ENCODE data around the gene GRIA3. TPM values are rescaled to one million over a fixed set of nuclear protein-coding genes. Genes with fewer than 3 reads are reported as not detected.

Gene GRIA3
- total and polyA plus RNA-seq, 4 donors, result 0.05 to 2.0 (median 0.37) TPM

GRCh38 chrX:123310112-123310511 is 126.0 kb downstream of the GRIA3 start:
- no peak overlapping the region for H3K4me3 ChIP-seq
- no peak overlapping the region for H3K27ac ChIP-seq (ENCODE audit: low read depth in 1 of 2, low read length in 1 of 2)
- H3K9ac ChIP-seq (ENCODE audit: insufficient read depth in 1 of 2, low read length in 2 of 2), result no peak overlapping the region
- H3K36me3 ChIP-seq (ENCODE audit: control insufficient read depth in 4 of 4, insufficient read depth in 4 of 4, low read length in 4 of 4), result no peaks in the 10 kb centered on the region
- DNase-seq (no peak), ATAC-seq (ENCODE audit: insufficient read depth, low FRiP score) (peak; percentile 59)
- no peaks in the 10 kb centered on the region for H3K4me1 ChIP-seq (ENCODE audit: control insufficient read depth in 5 of 5, insufficient read depth in 5 of 5, low read length in 5 of 5)
- no peak for TF ChIP-seq CTCF (IDR thresholded peaks at IDR 0.05; ENCODE audit: control extremely low read depth, extremely low read depth)
- H3K27me3 ChIP-seq (ENCODE audit: control insufficient read depth in 3 of 3, insufficient read depth in 3 of 3, low read length in 2 of 3), result no peaks in the 10 kb centered on the region
- peaks cover 0 to 2% (median 0%) of the 10 kb centered on the region in 4 donors for H3K9me3 ChIP-seq (ENCODE audit: control insufficient read depth in 4 of 4, insufficient read depth in 3 of 4, low read length in 3 of 4)

GRCh38 chrX:123311486-123311885 is 127.4 kb downstream of the GRIA3 start:
- no peak for DNase-seq
- Histone ChIP-seq H3K9me3 (ENCODE audit: control insufficient read depth in 4 of 4, insufficient read depth in 3 of 4, low read length in 3 of 4) (peaks cover 0 to 2% (median 0%) of the 10 kb centered on the region in 4 donors), H3K27ac (ENCODE audit: low read depth in 1 of 2, low read length in 1 of 2) (no peak overlapping the region), H3K27me3 (ENCODE audit: control insufficient read depth in 3 of 3, insufficient read depth in 3 of 3, low read length in 2 of 3) (no peaks in the 10 kb centered on the region), H3K4me1 (ENCODE audit: control insufficient read depth in 5 of 5, insufficient read depth in 5 of 5, low read length in 5 of 5) (no peaks in the 10 kb centered on the region), H3K9ac (ENCODE audit: insufficient read depth in 1 of 2, low read length in 2 of 2) (no peak overlapping the region), H3K4me3 (no peak overlapping the region), H3K36me3 (ENCODE audit: control insufficient read depth in 4 of 4, insufficient read depth in 4 of 4, low read length in 4 of 4) (no peaks in the 10 kb centered on the region)
- no peak for TF ChIP-seq CTCF (IDR thresholded peaks at IDR 0.05; ENCODE audit: control extremely low read depth, extremely low read depth)
- no peak for ATAC-seq (ENCODE audit: insufficient read depth, low FRiP score)
- WGBS, 2 donors, result 82 to 92% methylated on average over 1 of the region's 1 CpG

GRCh38 chrX:123313486-123313885 is 129.4 kb downstream of the GRIA3 start:
- ATAC-seq (ENCODE audit: insufficient read depth, low FRiP score), result peak; percentile 36
- no peak overlapping the region for H3K4me3 ChIP-seq
- H3K27me3 ChIP-seq (ENCODE audit: control insufficient read depth in 3 of 3, insufficient read depth in 3 of 3, low read length in 2 of 3), result no peaks in the 10 kb centered on the region
- H3K9me3 ChIP-seq (ENCODE audit: control insufficient read depth in 4 of 4, insufficient read depth in 3 of 4, low read length in 3 of 4), result peaks cover 0 to 2% (median 0%) of the 10 kb centered on the region in 4 donors
- DNase-seq, result no peak
- no peaks in the 10 kb centered on the region for H3K4me1 ChIP-seq (ENCODE audit: control insufficient read depth in 5 of 5, insufficient read depth in 5 of 5, low read length in 5 of 5)
- H3K36me3 ChIP-seq (ENCODE audit: control insufficient read depth in 4 of 4, insufficient read depth in 4 of 4, low read length in 4 of 4), result no peaks in the 10 kb centered on the region
- no peak overlapping the region for H3K27ac ChIP-seq (ENCODE audit: low read depth in 1 of 2, low read length in 1 of 2)
- TF ChIP-seq CTCF (IDR thresholded peaks at IDR 0.05; ENCODE audit: control extremely low read depth, extremely low read depth), result no peak
- no peak overlapping the region for H3K9ac ChIP-seq (ENCODE audit: insufficient read depth in 1 of 2, low read length in 2 of 2)

- 64 to 83% methylated on average over 4 of the region's 4 CpGs for WGBS, 2 donors
- no peaks in the 10 kb centered on the region for H3K27me3 ChIP-seq (ENCODE audit: control insufficient read depth in 3 of 3, insufficient read depth in 3 of 3, low read length in 2 of 3)
- TF ChIP-seq CTCF (IDR thresholded peaks at IDR 0.05; ENCODE audit: control extremely low read depth, extremely low read depth), result no peak
- H3K27ac ChIP-seq (ENCODE audit: low read depth in 1 of 2, low read length in 1 of 2), result no peak overlapping the region
- no peaks in the 10 kb centered on the region for H3K9me3 ChIP-seq (ENCODE audit: control insufficient read depth in 4 of 4, insufficient read depth in 3 of 4, low read length in 3 of 4)
- no peak overlapping the region for H3K4me3 ChIP-seq
- DNase-seq (no peak), ATAC-seq (ENCODE audit: insufficient read depth, low FRiP score) (peak; percentile 53)
- no peak overlapping the region for H3K9ac ChIP-seq (ENCODE audit: insufficient read depth in 1 of 2, low read length in 2 of 2)
- H3K4me1 ChIP-seq (ENCODE audit: control insufficient read depth in 5 of 5, insufficient read depth in 5 of 5, low read length in 5 of 5), result no peaks in the 10 kb centered on the region
- H3K36me3 ChIP-seq (ENCODE audit: control insufficient read depth in 4 of 4, insufficient read depth in 4 of 4, low read length in 4 of 4), result no peaks in the 10 kb centered on the region
These were observed 136.5 kb downstream of the GRIA3 start for GRCh38 chrX:123320622-123321021.
